Panc1 (cell line): ENCODE measurements around the gene RNF213.

Experiments used
- SIN3A ChIP-seq: IDR thresholded peaks from 2 replicates; pipeline ENCODE4 v1.6.1; 2012; ENCODE audit warnings: low read depth, mild to moderate bottlenecking, low read length, moderate library complexity, borderline replicate concordance; ENCODE audit not compliant: insufficient read depth
- TF ChIP-seq, protein P1 (sequence below): fragments of 450-650 bp; IDR thresholded peaks from 2 replicates; pipeline ENCODE4 v1.5.1; 2017; ENCODE audit warnings: mild to moderate bottlenecking

- TF ChIP-seq, protein P1, sequence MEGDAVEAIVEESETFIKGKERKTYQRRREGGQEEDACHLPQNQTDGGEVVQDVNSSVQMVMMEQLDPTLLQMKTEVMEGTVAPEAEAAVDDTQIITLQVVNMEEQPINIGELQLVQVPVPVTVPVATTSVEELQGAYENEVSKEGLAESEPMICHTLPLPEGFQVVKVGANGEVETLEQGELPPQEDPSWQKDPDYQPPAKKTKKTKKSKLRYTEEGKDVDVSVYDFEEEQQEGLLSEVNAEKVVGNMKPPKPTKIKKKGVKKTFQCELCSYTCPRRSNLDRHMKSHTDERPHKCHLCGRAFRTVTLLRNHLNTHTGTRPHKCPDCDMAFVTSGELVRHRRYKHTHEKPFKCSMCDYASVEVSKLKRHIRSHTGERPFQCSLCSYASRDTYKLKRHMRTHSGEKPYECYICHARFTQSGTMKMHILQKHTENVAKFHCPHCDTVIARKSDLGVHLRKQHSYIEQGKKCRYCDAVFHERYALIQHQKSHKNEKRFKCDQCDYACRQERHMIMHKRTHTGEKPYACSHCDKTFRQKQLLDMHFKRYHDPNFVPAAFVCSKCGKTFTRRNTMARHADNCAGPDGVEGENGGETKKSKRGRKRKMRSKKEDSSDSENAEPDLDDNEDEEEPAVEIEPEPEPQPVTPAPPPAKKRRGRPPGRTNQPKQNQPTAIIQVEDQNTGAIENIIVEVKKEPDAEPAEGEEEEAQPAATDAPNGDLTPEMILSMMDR = no peak
- no peak for TF ChIP-seq SIN3A
Measured at GRCh38 chr17:80316927-80317705, 56.5 kb downstream of the RNF213 start.
